ENCODE measurements around the gene BLACAT1. TPM values are rescaled to one million over a fixed set of nuclear protein-coding genes. Genes with fewer than 3 reads are reported as not detected.

Gene BLACAT1
- total RNA-seq, 1 experiment from 2014 or later = 0.31 TPM

GRCh38 chr1:205504311-205505075, 48.6 kb upstream of the BLACAT1 start, which contains the start of gene CDK18:
TSS of gene CDK18 (plus strand) at chr1:205504669. CDS start at chr1:205523168, 18,499 bp downstream.
- Histone ChIP-seq H3K27me3 (ENCODE audit: control insufficient read depth, insufficient read depth, low read length) (peaks cover 4% of the 10 kb centered on the region), H3K4me3 (ENCODE audit: low read depth in 2 of 2, low read length in 2 of 2) (peak within 1 kb of the TSS; percentile 53 to 62), H3K4me1 (ENCODE audit: control insufficient read depth, insufficient read depth, low read length) (peaks cover 4% of the 10 kb centered on the region; the same call in 1 of the 2 replicates), H3K36me3 (ENCODE audit: control insufficient read depth, insufficient read depth, low read length) (peaks cover 5% of the 10 kb centered on the region; the same call in 1 of the 2 replicates), H3K9me3 (ENCODE audit: control insufficient read depth, insufficient read depth, low read depth, low read length) (no peaks in the 10 kb centered on the region), H3K27ac (ENCODE audit: low read length) (peak within 1 kb of the TSS; percentile 63)
- in situ Hi-C loops (cut with HindIII; ENCODE audit: low pct_unique_long_range_greater_than_20kb, low sequenced_read_pairs) = no loop called here
- no peak for DNase-seq (ENCODE audit: low read depth, low spot score)
- POLR2A ChIA-PET = no interaction called here
- TF ChIP-seq POLR2AphosphoS5 (IDR thresholded peaks at IDR 0.05; ENCODE audit: low read depth, low read length) (no peak), CTCF (IDR thresholded peaks at IDR 0.05) (no peak), TCF7L2 (IDR thresholded peaks at IDR 0.05; ENCODE audit: low read depth, low read length) (no peak)
- no TSS peak for BruUV-seq (replicated peaks)
- peak; percentile 79 for ATAC-seq
- intact Hi-C loops (cut with micrococcal nuclease; ENCODE audit: unreplicated experiment) = no loop called here
- CTCF ChIA-PET = interaction anchor here (0.6 to 0.7 kb wide), 2 partner anchors 16 to 154 kb away, joined by 5 read pairs; no protein-coding TSS in a partner anchor

GRCh38 chr1:205502992-205503391, 47.1 kb upstream of the BLACAT1 start:
- BruUV-seq (replicated peaks) = no TSS peak
- in situ Hi-C loops (cut with HindIII; ENCODE audit: low pct_unique_long_range_greater_than_20kb, low sequenced_read_pairs) = no loop called here
- no peak for ATAC-seq

More at GRCh38 chr1:205502992-205503391, 47.1 kb upstream of the BLACAT1 start:
- Histone ChIP-seq H3K27ac (ENCODE audit: low read length) (no peak overlapping the region), H3K4me1 (ENCODE audit: control insufficient read depth, insufficient read depth, low read length) (peaks cover 4% of the 10 kb centered on the region; the same call in 1 of the 2 replicates), H3K4me3 (ENCODE audit: low read depth in 2 of 2, low read length in 2 of 2) (no peak overlapping the region), H3K36me3 (ENCODE audit: control insufficient read depth, insufficient read depth, low read length) (peaks cover 5% of the 10 kb centered on the region; the same call in 1 of the 2 replicates), H3K9me3 (ENCODE audit: control insufficient read depth, insufficient read depth, low read depth, low read length) (no peaks in the 10 kb centered on the region), H3K27me3 (ENCODE audit: control insufficient read depth, insufficient read depth, low read length) (peaks cover 4% of the 10 kb centered on the region)
- ChIA-PET CTCF (interaction anchor here (0.9 kb wide), 2 partner anchors 20 to 149 kb away, joined by 4 to 7 read pairs; no protein-coding TSS in a partner anchor), POLR2A (interaction anchor here (0.5 kb wide), 1 partner anchor 552 kb away, joined by 6 read pairs; no protein-coding TSS in a partner anchor)
- intact Hi-C loops (cut with micrococcal nuclease; ENCODE audit: unreplicated experiment) = no loop called here
- TF ChIP-seq CTCF (IDR thresholded peaks at IDR 0.05) = no peak
- no peak for TF ChIP-seq TCF7L2 (IDR thresholded peaks at IDR 0.05; ENCODE audit: low read depth, low read length)
- TF ChIP-seq REST (IDR thresholded peaks at IDR 0.05; ENCODE audit: insufficient read depth in 1 of 2, low read depth in 2 of 2, low read length in 1 of 2) = no peak
- TF ChIP-seq SIN3A (IDR thresholded peaks at IDR 0.05; ENCODE audit: borderline replicate concordance, insufficient read depth, low read depth, low read length) = no peak
- TF ChIP-seq POLR2AphosphoS5 (IDR thresholded peaks at IDR 0.05; ENCODE audit: low read depth, low read length) = no peak
- DNase-seq (ENCODE audit: low read depth, low spot score) = no peak

Data from Panc1 (cell line).